Stimulated activated CD8-positive, alpha-beta memory T cell treated with anti-CD3 and anti-CD28 coated beads, Interleukin-4, amount 100 ng/mL, for 4 hours (primary cell): ENCODE data around the gene TFAP2D.

Source experiments
- DNase-seq, 2 donors: peaks; one replicate each; pipeline ENCODE4 v3.0.0-alpha.2; 2020; ENCODE audit warnings: low read depth in 2 of 2, low spot score in 1 of 2

Gene TFAP2D

GRCh38 chr6:50818020-50818419 is 104.7 kb downstream of the TFAP2D start:
- DNase-seq, result no peak

GRCh38 chr6:50818673-50819072 is 105.3 kb downstream of the TFAP2D start, which contains the start of gene TFAP2B:
Gene TFAP2B (plus strand): TSS chr6:50818871. CDS start chr6:50818892, 21 bp downstream.
- no peak for DNase-seq

DNA sequence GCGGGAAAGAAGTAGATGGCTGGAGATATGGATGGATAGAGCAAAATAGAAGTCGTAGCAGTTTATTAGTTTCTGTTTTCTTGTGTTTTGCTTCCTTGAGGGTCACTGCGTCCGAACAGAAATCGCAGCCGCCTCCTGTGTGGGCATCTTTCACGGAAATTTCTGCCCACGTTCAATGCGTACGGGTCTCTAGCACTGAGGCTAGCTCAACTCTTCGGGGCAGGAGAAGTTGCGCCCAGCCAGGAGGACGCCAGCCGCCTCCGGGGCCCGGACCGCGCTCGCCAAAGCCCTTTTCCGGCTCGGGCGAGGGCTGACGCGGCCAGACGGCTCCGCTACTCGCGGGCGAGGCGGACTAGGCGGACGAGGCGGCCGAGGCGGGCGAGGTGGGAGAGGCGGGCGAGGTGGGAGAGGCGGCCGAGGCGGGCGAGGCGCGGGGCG is 106.2 kb downstream of the TFAP2D start:
- DNase-seq, result no peak

GRCh38 chr6:50819904-50820868 is 106.9 kb downstream of the TFAP2D start:
- no peak for DNase-seq

DNA sequence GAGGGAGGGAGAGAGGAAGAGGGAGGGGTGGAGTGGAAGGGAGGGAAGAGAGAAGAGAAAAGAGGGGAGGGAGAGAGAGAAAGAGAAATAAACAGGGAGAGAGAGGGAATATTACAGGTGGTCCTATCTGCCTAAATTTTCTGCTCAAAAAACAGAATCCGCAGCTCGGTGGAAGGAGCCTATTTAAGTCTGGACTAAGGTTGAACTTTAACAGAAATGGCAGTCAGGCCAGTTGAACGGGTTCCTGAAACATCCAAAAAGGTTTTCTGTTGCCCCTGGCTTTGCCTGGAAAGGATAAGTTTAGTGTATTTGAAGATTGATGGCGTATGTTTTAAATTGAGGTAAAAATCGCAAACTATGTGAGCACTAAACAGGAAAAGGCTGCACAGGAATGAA is 107.5 kb downstream of the TFAP2D start:
- DNase-seq, result no peak

GRCh38 chr6:50821441-50822077 is 108.2 kb downstream of the TFAP2D start:
- no peak for DNase-seq

- no peak for DNase-seq
These were observed 108.8 kb downstream of the TFAP2D start for GRCh38 chr6:50822078-50822476.
